ENCODE measurements around the gene CCDC148.

DNA sequence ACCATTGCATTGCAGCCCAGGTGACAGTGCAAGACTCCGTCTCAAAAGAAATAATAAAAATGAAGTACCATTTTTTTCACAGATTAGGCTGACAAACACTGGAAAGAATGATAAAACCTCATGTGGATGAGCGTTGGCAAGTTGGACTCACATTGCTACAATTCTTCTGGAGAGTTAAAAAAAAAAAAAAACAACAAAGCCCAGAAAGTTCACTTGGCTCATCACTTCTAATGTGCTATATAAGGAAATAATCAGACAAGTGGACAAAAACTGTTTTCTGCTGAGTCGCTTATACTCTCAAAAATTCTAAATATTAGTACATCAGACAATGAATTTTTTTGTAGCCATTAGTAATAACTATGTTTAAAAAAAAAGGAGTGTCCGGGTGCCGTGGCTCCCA, 38.6 kb upstream of the CCDC148 start:
- TF ChIP-seq, protein P1, sequence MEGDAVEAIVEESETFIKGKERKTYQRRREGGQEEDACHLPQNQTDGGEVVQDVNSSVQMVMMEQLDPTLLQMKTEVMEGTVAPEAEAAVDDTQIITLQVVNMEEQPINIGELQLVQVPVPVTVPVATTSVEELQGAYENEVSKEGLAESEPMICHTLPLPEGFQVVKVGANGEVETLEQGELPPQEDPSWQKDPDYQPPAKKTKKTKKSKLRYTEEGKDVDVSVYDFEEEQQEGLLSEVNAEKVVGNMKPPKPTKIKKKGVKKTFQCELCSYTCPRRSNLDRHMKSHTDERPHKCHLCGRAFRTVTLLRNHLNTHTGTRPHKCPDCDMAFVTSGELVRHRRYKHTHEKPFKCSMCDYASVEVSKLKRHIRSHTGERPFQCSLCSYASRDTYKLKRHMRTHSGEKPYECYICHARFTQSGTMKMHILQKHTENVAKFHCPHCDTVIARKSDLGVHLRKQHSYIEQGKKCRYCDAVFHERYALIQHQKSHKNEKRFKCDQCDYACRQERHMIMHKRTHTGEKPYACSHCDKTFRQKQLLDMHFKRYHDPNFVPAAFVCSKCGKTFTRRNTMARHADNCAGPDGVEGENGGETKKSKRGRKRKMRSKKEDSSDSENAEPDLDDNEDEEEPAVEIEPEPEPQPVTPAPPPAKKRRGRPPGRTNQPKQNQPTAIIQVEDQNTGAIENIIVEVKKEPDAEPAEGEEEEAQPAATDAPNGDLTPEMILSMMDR (IDR thresholded peaks at IDR 0.05) = no peak
- TF ChIP-seq EZH2 (IDR thresholded peaks at IDR 0.05) (no peak), EZH2phosphoT487 (IDR thresholded peaks at IDR 0.05) (no peak)

All from neural progenitor cell (in vitro differentiated cells).